GM18858 (cell line): ENCODE data around the gene PJA1.

ENCODE experiments used
- ATAC-seq: cut with Tn5 transposase; IDR thresholded peaks from one replicate; pipeline ENCODE4 v1.9.1; 2021; ENCODE audit not compliant: unreplicated experiment

PJA1 gene

DNA sequence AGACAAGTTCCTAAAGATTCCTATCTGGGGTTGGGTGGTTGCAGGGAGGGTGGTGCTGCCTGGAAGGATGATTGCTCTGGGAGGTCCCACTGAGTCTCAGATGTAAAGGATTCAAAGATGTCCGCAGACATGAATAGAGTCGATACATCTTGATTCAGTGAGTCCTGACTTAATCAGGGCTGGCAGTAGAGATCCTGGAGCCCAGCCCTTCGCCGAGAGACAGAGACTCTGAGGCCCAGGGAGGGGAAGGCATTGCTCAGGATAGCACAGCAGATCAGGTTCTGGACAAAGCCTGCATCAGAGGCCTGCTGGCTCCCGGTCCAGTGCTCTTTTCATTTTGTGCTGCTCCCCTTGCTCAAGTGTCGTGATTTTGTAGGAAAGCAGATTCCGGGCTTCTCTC is 21.7 kb downstream of the PJA1 start:
- ATAC-seq, result no peak

DNA sequence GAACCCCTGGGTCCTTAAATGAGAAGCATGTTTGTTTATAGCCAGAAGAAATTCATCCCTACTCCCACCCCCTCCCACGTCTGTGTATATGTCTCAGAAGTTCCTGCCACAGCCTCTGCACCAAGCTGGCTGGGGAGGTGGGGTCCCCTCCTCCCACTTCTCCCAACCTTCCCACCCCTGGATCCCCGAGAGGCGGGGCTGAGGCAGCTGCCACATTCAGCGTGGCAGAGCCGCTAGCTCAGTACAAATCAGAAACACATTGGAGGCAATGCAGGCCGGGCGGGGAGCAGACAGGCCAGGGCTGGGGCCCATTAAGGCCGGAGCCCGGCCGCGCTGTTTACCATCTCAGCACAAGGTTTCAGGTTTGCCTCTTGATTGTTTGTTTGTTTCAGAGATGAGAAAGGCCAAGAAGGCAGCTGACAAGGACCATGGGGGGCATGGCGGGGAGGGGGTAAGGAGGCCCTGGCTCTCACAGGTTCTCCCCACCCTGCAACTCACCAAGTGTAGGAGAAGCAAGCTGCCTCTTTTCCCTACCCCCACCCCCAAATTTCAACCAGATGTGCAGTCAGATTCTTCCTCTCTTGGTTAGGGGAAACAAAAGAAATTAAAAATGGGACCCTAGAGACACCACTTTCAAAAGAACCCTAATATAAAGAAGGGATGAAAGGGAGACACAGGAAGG is 22.3 kb downstream of the PJA1 start:
- ATAC-seq, result no peak

DNA sequence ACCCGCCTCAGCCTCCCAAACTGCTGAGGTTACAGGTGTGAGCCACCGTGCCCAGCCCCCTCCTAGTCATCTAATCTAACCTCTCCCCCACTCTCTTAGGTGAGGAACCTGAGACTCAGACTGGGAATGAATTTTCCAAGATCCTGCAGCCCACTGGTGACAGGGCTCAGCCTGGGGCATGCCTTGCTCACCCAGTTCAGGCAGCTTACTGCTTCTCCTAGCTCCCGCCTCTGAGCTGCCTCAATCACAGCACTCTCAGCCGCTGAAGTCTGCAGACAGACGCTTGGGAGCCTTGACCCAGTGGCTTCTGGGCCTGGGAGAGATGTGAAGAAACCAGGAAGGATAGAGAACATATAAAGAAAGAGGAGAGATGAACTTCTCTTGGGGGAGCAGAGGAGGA is 24.4 kb downstream of the PJA1 start:
- no peak for ATAC-seq

DNA sequence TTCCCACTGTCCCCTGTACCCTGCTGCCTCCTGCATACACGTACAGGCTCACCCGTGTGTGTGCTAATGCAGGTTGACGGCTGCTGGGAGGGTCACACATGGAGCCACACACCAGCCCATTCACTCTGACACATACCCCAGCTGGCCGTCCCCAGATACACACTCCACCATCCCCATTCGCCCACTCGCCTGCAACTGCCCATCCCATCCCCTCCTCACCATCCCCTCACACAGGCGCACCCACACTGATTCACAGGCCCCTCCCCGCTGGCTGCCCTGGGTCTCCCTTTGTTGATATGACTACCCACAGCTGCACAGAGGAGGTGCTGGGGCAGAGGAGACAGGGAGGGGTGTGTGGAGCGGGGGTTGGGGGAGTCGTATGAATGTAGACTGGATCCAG is 25.7 kb downstream of the PJA1 start:
- ATAC-seq, result no peak

DNA sequence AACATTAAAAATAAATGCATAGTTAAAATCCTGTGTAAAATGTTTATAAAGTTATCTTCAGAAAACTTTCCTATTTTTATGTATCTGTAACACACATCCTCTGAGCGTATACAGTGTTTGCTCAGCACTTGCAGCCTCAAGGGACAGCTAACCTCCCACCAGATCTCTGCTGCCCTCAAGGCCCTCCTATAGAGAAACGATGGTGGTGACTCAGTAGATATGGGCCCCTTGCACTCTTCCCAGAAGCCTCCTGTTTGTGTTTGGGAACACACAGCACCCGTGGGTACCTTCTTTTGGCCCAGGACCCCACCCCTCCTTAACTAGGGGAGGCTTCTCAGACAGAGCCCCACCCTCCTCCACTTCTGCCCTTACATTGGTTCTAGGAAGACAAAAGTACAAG is 26.7 kb downstream of the PJA1 start:
- no peak for ATAC-seq

DNA sequence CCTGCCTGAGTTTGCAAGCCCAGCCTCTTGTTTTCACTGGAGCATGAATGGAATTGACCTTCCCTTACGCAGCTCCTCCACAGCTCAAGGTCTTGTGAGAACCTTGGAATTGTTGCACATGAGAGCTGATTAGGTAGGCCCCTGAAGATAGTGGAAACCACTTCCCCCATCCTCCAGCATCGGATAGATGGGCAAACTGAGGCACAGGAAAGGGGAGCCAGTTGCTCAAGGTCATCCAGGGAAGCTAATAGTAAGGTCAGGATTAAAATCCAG is 27.2 kb downstream of the PJA1 start:
- ATAC-seq, result no peak

DNA sequence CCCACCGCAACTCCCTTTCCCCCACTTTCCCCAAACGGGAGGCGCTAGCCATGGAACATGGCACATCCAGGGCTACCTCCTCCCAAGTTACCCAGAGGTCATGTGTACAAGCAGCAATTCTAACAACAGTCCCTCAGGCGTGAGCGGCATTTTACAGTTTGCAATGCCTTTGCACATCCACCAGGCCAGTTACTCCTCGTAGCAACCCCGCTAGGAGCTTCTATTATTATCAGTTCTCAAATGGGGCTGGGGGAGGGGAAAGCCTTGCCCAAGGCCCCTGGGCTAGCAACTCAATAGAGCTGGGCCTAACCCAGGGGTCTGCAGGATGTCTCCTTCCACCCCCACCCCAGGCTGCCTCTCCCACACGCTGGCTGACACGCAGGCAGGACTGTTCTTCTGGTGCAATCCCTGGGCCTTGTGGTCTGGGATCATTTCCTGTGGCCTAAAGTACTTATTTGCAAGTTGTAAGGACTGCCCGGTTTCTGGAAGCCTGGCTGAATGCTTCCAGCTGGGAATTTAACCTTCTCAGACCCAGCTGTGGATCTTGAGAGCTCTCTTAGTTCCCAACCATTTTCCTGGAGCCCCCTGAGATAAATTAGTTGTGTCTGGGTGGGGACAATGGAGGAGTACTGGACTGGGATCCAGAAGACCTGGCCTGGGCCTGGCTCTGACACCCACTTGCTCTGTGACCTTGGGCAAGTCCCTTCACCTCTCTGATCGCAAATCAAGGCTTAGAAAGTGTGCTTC is 27.7 kb downstream of the PJA1 start:
- ATAC-seq, result no peak

DNA sequence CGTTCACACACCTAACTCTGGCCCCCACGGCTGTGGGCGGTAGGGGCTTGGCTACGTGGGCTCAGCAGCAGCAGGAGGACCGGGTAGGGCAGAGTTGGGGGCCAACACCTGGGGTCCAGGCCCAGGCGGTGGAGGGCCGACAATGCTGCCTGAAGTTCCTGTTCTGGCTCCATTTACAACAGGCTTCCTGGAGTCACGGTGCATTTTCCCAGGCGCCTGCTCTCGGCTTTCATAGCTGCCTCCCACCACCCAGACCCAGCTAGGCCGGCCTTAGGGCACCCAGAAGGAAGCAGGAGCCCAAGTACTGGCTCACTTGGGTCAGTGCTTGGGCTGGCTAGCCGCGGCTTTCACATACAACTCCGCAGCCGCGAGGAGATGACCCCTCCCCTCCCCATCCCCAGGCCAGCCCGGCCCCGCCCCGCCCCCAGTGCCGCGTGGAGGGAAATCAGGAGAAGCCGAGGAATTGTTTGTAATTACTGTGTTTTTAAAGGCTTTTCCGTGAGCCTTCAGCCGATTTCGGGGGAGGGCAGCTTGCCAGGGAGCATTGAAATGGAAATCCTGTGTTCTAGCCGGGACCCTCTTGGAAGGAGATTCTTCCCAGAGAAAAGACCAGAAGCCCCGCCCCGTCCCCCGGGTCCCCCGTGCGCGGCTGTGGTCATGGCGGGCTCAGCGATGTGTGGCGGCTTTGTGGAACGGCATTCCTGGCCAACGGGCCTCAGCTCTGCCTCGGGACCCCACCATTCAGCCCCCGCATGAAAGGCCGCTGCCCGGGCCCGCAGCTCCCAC is 28.5 kb downstream of the PJA1 start:
- no peak for ATAC-seq

DNA sequence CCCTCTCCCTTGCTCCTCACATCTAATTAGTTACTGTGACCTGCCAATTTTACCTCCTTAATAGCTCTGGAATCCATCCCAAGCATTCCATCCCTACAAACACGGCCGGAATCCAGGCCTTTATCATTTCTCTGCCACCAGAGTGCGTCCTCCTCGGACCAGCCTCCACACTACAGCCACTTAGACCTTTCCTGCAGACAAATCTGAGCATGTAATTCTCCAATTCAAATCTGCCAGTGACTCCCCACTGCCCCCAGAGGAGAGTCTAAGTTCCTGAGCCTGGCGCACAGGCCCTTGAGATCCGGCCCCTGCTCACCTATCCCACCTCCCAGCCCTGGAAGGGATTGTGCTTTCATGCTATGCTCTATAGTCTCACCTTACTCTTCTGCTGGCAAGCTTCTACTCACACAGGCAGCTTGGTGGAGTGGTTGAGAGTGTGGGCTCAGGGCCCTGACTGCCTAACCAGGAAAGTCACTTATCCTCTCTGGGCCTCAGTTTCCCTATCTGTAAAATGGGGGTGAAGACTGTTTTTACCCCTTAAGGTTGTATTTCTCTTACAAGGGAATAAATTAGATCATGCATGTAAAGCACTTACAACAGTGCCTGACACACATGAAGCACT is 31.2 kb downstream of the PJA1 start:
- no peak for ATAC-seq

DNA sequence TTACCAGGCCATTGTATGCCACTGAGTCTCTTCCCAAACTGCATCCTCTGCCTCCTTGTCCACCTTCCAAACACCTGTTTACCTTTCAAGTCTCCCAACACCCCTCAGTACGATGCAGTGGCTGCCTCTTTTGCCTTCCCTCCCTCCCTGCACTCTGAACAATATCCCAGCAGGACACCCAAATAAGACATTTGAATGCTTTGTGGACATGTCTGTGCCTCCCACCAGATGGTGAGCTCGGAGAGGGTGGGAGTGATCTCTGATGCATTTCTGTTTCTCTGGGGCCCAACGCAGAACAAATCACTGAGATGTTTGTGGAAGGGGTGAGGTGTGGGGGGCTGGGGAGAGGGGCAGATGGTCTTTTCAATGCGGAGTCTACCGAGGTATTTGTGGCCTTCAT is 33.4 kb downstream of the PJA1 start:
- no peak for ATAC-seq

DNA sequence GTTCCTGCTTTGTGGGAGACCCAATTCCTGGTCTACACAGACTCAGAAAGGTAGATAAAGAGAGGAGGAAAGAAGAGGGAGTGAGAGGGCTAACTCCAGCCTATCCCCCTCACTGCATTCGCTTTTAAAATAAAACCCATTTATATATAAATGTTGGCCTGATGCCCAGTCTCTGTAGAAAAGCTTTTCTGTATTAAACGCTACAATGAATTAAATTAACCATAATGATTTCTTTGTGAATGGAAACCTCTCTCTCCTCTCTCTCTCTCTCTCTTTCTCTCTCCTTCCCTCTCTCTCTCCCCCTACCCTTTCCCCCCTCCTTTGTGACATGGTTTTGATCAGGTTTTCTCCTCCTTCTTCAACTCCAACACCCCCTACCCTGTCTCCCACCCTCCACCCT is 34.8 kb downstream of the PJA1 start:
- no peak for ATAC-seq

DNA sequence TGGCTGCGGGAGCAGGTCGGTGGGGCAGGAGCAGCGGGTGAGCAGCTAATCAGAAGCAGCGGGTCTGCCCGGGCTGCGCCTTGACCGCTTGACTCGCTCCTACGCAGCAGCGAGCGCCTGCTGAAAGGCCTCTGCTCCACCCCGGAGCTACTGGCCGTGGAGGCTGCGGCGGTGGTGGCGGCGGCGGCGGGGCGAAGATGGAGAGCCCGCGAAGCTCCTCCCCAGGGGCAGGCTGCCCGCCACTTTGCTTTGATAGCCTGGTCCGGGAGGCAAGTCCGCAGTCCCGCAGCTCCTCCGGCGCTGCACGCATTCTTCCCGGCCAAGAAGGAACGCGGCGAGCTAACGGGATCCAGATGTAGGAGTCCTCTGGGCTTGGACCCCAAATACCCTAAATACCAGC is 36.7 kb downstream of the PJA1 start:
- ATAC-seq, result no peak

DNA sequence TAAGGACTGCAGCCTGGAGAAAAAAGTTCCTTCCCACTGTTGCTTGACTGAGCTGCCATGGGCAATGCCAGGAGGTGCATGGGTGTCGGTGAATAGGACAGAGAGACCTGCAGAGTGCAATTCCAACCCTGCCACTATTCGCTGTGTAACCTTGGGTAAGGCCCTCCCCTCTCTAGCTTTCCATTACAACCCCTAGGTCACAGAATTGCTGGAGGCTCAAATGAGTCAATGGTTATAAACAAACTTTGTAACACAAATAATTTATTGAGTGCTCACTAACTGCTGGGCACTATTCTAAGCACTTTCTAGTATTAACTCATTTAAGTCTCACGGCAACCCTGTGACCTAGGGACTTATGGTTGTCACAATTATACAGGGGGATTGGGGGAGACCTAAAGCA is 37.8 kb downstream of the PJA1 start:
- ATAC-seq, result no peak

DNA sequence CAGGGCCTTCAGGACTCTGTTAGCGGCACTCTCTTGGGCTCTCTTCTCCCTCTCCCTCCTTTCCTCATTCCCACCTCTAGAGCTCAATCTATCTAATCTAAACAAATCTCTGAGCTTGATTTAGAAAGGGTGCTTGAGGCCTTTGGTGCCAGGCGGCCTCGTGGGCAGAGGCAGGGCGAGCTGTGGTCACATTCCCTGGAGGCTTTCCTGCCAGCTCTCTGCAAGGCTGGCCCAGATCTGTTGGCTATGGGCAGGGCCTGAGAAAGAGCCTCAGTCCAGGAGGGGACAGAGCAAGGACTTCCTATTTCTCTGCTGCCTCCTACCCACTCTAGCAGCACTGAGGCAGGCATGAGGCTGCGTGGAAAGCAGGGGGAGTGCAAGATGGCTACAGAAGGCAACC is 38.6 kb downstream of the PJA1 start:
- ATAC-seq, result no peak

DNA sequence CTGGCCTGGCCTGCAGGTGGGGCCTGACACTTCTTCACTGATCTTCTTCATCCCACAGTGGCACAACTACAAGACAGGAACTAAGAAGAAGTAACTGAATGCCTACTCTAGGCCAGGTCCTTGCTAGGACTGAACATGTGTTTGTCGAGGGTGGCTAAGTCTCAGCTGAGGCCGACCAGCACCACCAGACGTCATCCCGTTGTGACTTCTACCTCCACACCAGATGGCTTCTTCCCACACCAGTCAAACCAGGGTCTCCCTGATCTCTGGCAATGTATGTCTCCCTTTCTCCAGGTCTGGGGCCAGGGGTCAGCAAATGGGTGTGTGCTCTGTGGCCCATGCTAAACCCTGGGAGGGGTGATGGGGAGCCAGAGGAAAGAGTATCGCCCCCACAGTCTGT is 40.2 kb downstream of the PJA1 start:
- ATAC-seq, result no peak

DNA sequence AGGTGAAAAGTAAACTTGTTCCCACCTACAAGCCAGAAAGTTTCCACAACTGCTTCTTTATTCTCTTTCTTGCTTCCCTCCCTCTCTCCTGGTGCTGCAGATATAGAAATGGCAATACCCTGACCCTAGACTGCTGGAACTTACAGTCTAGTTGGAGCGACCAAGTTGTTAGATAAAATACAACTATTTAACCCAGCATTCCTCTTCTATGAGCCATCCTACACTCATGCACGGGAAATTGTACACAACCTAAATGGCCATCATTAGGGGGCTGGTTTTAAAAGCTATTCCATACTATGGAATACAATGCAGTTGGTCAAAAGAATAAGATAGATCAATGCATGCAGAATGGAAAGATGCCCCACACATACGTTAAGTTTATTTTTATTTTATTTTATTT is 41.1 kb downstream of the PJA1 start:
- ATAC-seq, result no peak

DNA sequence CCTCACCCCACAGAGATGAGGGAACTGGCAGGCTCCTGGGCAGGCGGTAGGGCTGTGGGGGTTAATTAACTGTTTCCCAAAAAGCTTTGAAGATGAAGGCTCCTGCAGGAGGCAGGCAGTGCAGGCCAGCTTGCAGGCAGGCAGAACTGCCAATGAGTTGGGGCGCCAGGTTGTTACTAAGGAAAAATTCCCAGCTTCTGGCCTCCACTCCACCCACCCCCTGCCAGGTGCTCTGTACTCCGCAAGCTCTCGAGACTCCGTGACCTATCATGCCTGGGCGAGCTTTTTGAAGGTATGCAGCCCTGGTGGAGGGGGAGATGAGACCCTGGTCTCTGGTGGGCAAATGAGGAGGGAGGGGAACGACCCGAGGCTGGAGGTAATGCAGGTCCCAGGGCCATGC is 41.8 kb downstream of the PJA1 start:
- no peak for ATAC-seq

DNA sequence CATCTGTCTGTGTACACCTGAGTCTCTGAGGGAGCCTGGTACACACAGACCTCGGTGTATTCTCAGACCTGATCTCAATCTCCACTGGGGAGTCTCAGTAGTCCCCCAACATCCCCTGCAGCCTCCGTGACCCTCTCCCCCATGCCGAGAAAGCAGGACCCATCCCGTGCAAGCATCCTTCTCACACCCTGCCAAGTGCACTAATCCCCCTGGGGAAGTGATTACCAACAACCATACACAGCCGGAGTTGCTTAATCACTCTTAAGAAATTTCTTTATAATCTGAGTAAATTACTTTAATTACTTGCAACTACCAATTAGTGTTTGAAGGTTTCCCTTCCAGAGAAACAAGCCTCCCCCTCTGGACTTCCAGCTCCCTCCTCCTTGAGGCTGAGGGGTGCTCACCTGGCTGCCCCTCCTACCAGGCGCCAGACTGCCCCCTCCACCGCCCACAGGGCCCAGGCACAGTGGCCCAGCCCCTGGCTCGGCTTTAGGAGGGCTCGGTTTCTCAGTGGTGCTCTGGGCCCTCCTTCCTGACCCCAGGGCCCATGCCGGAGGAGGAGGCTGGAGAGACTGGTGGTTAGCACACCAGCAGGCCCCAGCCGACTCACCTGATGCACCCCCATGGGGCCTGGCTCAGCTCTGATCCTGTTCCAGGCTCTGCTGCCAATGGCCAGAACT is 43.8 kb downstream of the PJA1 start:
- ATAC-seq, result no peak

DNA sequence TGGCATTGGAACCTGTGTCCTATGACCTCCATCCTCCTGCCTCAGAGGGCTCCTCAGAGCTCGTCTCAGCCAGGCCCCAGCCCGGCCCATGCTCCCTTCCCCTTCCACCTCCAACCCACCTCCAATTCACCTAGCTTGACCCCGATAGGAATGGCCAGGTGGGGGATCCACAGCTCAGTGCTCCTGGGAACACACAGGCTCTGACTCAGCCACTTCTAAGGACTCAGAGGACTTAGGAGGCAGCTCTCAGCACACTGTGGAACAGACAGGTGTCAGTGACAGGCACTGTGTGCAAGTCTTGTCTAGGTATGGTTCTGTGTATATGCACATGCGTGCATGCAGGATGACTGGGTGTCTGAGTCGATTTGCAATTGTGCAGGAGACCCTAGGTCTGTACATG is 44.8 kb downstream of the PJA1 start:
- ATAC-seq, result no peak

DNA sequence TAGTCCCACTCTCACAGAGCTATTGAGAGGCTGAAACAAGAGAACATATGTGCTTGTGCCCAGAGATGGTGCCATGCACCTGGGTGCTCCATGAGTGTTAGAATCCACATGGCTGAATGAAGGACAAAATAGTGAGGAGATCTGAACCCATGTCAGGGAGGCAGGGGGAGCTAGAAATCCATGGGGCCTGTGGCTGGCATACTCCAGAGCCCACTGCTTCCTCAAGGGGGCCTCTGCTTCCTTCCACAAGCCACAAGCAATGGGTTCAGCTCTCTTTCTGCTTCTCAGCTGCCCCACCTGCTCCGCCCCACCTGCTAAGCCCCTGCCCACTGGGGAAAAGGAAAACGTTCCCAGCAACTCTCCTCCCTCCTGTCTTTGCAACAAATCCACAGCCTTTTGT is 46.1 kb downstream of the PJA1 start:
- ATAC-seq, result no peak

DNA sequence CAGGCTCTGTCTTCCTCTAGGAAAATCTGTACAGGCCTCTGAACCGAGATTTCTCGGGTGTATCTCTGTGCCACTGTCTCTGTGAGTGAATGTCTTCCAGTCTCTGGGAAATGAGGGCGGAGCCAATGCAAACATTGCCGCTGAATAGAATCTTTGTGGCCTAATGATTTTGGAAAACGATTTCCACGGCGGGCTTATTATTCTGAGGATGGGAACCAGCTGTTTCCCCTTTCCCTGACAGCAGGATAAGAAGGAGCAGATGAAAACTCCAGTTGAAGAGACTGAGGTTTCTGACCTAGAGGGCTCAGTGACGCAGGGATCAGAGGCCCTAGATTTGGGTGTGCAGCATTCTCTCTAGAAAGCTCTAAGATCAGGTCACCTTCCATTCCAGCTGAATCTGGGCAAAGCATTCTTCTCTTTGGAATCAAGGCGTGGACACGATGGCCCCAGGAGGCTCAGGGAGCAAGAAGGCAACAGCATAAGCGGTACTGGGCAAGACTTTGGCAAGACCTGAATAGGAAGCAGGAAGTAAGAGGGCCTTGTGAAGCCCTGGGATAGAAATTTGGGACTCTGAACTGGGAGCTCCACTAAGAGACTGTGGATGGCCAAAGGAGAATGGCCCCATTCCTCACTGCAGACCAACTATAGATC is 47.3 kb downstream of the PJA1 start:
- no peak for ATAC-seq
